AG04449 (cell line): Measurements from ENCODE around the gene DCTN2.

Experiments
- CTCF ChIA-PET: fragments of 350-600 bp; formaldehyde crosslinking; extraction: SDS; loops from one replicate; lab custom pipeline; 2021; ENCODE audit warnings: antibody characterized with exemption; lab: Yijun Ruan, JAX
- POLR2A ChIA-PET: fragments of 400-600, 350-600 bp; formaldehyde crosslinking; extraction: SDS; loops from one replicate; lab custom pipeline; 2020; ENCODE audit warnings: antibody characterized with exemption, inconsistent platforms; lab: Yijun Ruan, JAX
- DNase-seq: peaks from one replicate; pipeline ENCODE4 v3.0.0-alpha.2; 2010; ENCODE audit warnings: low read depth, low spot score
- H3K4me3 ChIP-seq: 2 replicates; pipeline ENCODE4 v1.5.1; 2011; ENCODE audit warnings: low read depth, mild to moderate bottlenecking, control low read depth, low read length
- TF ChIP-seq, protein P1 (sequence below): IDR thresholded peaks from one replicate; pipeline ENCODE4 v1.5.1; 2011; ENCODE audit warnings: mild to moderate bottlenecking, moderate library complexity, low read length, control low read depth, inconsistent platforms; ENCODE audit not compliant: insufficient read depth; ENCODE audit errors: missing control alignments

The DCTN2 gene

DNA sequence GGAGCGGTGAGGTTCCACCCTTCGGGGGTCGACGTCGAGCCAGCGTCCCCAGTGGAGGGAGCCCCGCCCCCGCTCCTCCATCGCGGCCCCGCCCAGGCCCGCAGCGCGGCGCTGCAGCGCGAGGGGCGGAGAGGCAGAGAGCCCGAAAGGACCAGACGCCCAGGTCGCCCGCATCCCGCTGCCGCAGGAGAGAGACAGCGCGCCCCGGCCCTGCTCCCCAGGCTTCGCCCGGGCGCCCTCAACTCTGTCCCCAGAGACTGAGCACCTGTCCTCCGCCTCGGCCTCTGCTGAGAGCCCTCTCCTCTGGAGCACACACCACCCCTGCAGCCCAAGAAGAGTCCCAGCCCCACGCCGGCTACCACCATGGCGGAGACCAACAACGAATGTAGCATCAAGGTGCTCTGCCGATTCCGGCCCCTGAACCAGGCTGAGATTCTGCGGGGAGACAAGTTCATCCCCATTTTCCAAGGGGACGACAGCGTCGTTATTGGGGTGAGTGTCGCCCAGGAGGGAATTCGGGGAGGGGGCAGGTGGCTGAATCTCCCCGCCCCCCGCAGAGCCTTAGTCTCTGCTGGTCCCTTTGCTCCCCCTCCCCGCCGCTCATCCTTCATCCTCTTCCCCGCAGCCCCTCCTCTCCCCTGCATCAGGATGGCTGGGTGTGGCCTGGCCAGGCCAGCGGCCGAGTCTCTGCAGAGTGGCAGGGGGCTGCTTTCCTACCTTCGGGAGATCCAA lies 3.1 kb upstream of the DCTN2 start, which contains the start of gene KIF5A:
TSS of gene KIF5A (plus strand) at position 136 of the 732 bp plus-strand sequence. CDS start at position 364, 228 bp downstream.
- POLR2A ChIA-PET: no interaction called here
- DNase-seq: no peak
- TF ChIP-seq, protein P1, sequence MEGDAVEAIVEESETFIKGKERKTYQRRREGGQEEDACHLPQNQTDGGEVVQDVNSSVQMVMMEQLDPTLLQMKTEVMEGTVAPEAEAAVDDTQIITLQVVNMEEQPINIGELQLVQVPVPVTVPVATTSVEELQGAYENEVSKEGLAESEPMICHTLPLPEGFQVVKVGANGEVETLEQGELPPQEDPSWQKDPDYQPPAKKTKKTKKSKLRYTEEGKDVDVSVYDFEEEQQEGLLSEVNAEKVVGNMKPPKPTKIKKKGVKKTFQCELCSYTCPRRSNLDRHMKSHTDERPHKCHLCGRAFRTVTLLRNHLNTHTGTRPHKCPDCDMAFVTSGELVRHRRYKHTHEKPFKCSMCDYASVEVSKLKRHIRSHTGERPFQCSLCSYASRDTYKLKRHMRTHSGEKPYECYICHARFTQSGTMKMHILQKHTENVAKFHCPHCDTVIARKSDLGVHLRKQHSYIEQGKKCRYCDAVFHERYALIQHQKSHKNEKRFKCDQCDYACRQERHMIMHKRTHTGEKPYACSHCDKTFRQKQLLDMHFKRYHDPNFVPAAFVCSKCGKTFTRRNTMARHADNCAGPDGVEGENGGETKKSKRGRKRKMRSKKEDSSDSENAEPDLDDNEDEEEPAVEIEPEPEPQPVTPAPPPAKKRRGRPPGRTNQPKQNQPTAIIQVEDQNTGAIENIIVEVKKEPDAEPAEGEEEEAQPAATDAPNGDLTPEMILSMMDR: no peak
- peak within 1 kb of the TSS; percentile 62 for H3K4me3 ChIP-seq
- CTCF ChIA-PET: interaction anchor here (1.0 kb wide), 1 partner anchor 33 kb away, joined by 4 read pairs; no protein-coding TSS in a partner anchor

DNA sequence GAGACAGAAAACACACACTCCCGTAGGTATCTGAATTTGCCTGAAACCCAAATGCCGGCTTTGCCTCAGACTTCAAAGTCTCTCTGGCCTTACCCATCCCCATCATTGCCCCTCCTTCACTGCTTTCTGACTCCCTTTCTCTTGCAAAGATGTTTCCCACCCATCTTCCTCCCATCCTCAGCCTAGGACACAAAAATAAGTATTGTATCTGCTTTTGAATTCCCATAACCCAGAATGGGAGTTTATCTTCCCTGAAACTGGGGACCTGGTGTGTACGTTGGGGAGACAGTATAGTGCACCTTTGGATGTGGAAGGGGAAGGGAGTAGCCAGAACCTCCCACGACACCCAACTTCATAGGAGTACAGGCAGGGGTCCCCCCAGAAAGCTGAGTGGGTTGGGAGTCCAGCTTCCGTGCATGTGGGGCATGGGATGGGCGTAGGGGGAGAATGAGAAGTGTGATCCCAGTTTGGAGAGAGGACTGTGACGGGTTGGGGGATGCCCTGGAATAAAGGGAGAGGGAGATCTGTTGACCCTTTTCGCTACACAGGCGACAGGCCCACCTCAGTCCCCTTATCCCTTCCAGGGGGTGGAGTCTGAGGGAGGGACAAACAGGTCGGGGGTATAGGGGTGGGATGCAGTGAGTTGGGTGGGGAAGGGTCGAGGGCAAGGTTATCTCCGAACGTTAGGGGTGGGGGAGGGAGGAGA lies 2.4 kb upstream of the DCTN2 start:
- peak overlapping the region; percentile 62 for H3K4me3 ChIP-seq

DNA sequence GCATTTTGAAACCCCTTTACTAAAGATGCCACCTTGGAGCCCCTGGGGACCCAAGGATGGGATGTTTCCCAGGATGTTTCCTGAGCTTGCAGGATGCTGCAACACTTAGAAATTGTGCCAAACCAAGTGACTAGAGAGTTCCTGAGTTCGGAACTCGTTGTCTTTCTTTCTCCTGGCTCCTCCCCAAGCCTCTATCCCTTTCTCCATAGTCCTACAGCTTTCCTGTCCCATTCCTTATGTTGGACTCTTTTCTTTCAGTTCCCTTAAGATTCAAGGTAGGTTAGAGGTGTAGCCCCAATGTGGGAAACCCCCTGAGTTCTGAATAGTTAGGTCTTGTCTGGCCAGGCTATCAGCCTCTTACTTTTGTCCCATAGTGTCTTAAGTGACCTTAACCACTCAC lies 1.5 kb upstream of the DCTN2 start:
- DNase-seq: no peak
- POLR2A ChIA-PET: no interaction called here
- H3K4me3 ChIP-seq: no peak overlapping the region
- CTCF ChIA-PET: no interaction called here
- TF ChIP-seq, protein P1: no peak

More for the DNA sequence above, 2.4 kb upstream of the DCTN2 start:
- POLR2A ChIA-PET: no interaction called here
- TF ChIP-seq, protein P1: no peak
- CTCF ChIA-PET: interaction anchor here (1.0 kb wide), 1 partner anchor 34 kb away, joined by 4 read pairs; no protein-coding TSS in a partner anchor
- DNase-seq: no peak

DNA sequence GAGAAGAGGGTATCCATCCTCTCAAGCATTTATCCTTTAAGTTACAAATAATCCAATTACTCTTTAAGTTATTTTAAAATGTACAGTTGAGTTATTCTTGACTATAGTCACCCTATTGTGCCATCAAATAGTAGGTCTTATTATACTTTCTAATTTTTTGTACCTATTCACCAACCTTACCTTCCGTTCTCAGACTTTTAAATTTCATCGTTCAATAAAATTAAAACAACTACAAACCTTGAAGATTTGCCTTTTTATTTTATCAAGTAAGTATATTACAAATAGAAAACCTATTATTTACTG lies 972 bp upstream of the DCTN2 start:
- TF ChIP-seq, protein P1: no peak
- ChIA-PET POLR2A (no interaction called here), CTCF (no interaction called here)
- DNase-seq: no peak
- H3K4me3 ChIP-seq: no peak overlapping the region

DNA sequence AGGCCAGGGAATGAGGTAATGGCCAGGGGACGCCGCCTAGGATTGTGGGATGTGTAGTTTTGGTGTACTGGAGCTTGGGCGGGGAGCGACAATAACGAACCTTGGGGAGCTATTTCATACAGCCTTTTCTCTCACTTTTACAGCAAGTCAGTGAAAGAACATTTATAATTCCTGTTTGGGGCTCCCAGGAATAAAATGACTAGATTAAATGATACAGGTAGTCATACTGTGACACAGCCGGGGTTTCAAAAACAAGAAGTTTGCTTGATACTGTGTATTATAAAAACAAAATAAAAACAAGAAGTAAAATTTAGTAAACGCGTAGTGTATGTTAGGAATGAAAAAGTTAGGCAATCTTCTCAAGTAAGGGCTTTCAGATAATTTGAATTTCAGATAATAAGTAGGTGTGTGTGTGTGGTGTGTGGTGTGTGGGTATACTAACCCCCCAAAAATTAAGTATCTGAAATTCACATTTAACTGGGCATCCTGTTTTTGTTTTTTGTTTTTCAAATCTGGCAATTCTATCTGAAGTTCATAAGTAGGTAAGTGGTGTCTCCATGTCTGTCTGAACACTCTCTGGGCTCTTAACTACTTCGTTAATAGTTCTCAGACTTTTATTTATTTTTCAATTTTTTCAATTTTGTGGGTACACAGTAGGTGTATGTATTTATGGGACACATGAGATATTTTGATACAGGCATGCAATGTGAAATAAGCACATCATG lies 458 bp upstream of the DCTN2 start:
- POLR2A ChIA-PET: interaction anchor here (0.6 to 2.2 kb wide), 5 partner anchors 9 to 28 kb away, joined by 3 to 12 read pairs (median 4); partner anchors contain the start of gene DDIT3
- H3K4me3 ChIP-seq: peak overlapping the region; percentile 25
- DNase-seq: no peak
- CTCF ChIA-PET: interaction anchor here (1.6 to 2.0 kb wide), 3 partner anchors 12 to 36 kb away, joined by 3 to 11 read pairs (median 11); no protein-coding TSS in a partner anchor
- TF ChIP-seq, protein P1: no peak
